ENCODE data around the gene ACP5. TPM values are rescaled to one million over a fixed set of nuclear protein-coding genes. Genes with fewer than 3 reads are reported as not detected.
"Not testable (repeated sequence)": the region's sequence is repeated elsewhere in the genome, so short reads cannot be mapped to it uniquely, and the experiment has no call there.

ACP5 gene
- total and polyA plus RNA-seq, 12 donors: 1.4 to 152 (median 10.3) TPM

GRCh38 chr19:11570039-11570462, 7.4 kb downstream of the ACP5 start:
- WGBS, 4 donors: 62 to 79% (median 72%) methylated on average over 3 to 5 of the region's 5 CpGs
- H3K27ac ChIP-seq: no peak overlapping the region
- H3K36me3 ChIP-seq (replicated peaks in 1 of 2): no peaks in the 10 kb centered on the region
- no peaks in the 10 kb centered on the region for H3K9me3 ChIP-seq (replicated peaks in 1 of 3)
- TF ChIP-seq POLR2A (IDR thresholded peaks at IDR 0.05) (no peak), CTCF (IDR thresholded peaks at IDR 0.05) (no peak)
- intact Hi-C loops (cut with DNase I): no loop called here
- no peaks in the 10 kb centered on the region for H3K4me1 ChIP-seq (replicated peaks in 1 of 2)
- no peak for DNase-seq
- H3K27me3 ChIP-seq: no peaks in the 10 kb centered on the region
- H3K4me3 ChIP-seq: no peak overlapping the region

GRCh38 chr19:11566164-11566563, 11.3 kb downstream of the ACP5 start:
- Histone ChIP-seq H3K27ac (no peak overlapping the region), H3K9me3 (replicated peaks in 1 of 3) (no peaks in the 10 kb centered on the region), H3K36me3 (replicated peaks in 1 of 2) (no peaks in the 10 kb centered on the region), H3K4me3 (no peak overlapping the region), H3K27me3 (no peaks in the 10 kb centered on the region), H3K4me1 (replicated peaks in 1 of 2) (no peaks in the 10 kb centered on the region)
- TF ChIP-seq POLR2A (IDR thresholded peaks at IDR 0.05) (no peak), CTCF (IDR thresholded peaks at IDR 0.05) (no peak)
- DNase-seq: no peak
- intact Hi-C loops (cut with DNase I): no loop called here
- 82 to 94% (median 87%) methylated on average over 2 of the region's 2 CpGs for WGBS, 4 donors

- H3K27ac ChIP-seq; H3K36me3 ChIP-seq (replicated peaks in 1 of 2); H3K9me3 ChIP-seq (replicated peaks in 1 of 3); DNase-seq; H3K4me3 ChIP-seq; intact Hi-C loops (cut with DNase I); H3K4me1 ChIP-seq (replicated peaks in 1 of 2); H3K27me3 ChIP-seq: not testable (repeated sequence)
- 81 to 89% (median 85%) methylated on average over 5 of the region's 5 CpGs for WGBS, 4 donors
Measured at GRCh38 chr19:11565649-11565980, 11.8 kb downstream of the ACP5 start.

- H3K9me3 ChIP-seq (replicated peaks in 1 of 3); H3K27ac ChIP-seq; H3K36me3 ChIP-seq (replicated peaks in 1 of 2); H3K27me3 ChIP-seq; DNase-seq; intact Hi-C loops (cut with DNase I); H3K4me3 ChIP-seq: not testable (repeated sequence)
- peaks cover 9 to 13% of the 10 kb centered on the region in 2 donors for H3K4me1 ChIP-seq (replicated peaks in 1 of 2)
- WGBS, 4 donors: 94 to 96% (median 95%) methylated on average over 6 of the region's 6 CpGs
Measured at GRCh38 chr19:11564082-11564807, 13.2 kb downstream of the ACP5 start.

DNA sequence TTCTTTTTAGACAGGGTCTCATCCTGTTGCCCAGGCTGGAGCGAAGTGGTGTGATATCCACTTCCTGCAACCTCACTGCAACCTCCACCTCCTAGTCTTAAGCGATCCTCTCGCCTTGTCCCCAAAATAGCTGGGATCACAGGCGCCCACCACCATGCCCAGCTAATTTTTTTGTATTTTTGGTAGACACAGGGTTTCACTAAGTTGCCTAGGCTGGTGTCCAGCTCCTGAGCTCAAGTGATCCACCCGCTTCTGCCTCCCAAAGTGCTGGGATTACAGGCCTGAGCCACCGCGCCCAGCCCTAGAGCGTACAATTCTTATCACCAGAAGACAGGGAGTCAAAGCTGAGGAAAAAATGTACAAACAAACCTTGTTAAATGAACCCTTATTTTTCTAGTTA, 13.9 kb downstream of the ACP5 start:
- H3K36me3 ChIP-seq (replicated peaks in 1 of 2): no peaks in the 10 kb centered on the region
- peaks cover 9 to 14% of the 10 kb centered on the region in 2 donors for H3K4me1 ChIP-seq (replicated peaks in 1 of 2)
- no peak for DNase-seq
- no peak overlapping the region for H3K27ac ChIP-seq
- 87 to 94% (median 91%) methylated on average over 8 of the region's 8 CpGs for WGBS, 4 donors
- H3K27me3 ChIP-seq: no peaks in the 10 kb centered on the region
- H3K9me3 ChIP-seq (replicated peaks in 1 of 3): no peaks in the 10 kb centered on the region
- no peak overlapping the region for H3K4me3 ChIP-seq
- intact Hi-C loops (cut with DNase I): no loop called here
- TF ChIP-seq CTCF (IDR thresholded peaks at IDR 0.05): no peak
- TF ChIP-seq POLR2A (IDR thresholded peaks at IDR 0.05): no peak

Data from adrenal gland (tissue), 12 donors.